ENCODE measurements around the gene PIWIL1.

The PIWIL1 gene

GRCh38 chr12:130337488-130338303 lies at the start of gene PIWIL1:
Gene PIWIL1, plus strand, starts transcription at chr12:130337887. Its CDS starts 4,705 bp downstream, at chr12:130342592.
- Mint-ChIP-seq H3K4me1 (peaks cover 5% of the 10 kb centered on the region), H3K27ac (ENCODE audit: low read depth) (no peak within 1 kb of the TSS), H3K4me3 (no peak within 1 kb of the TSS), H3K36me3 (ENCODE audit: insufficient read depth) (no peaks in the 10 kb centered on the region), H3K27me3 (peaks cover 35% of the 10 kb centered on the region), H3K9me3 (no peaks in the 10 kb centered on the region)
- ATAC-seq (replicated peaks; ENCODE audit: extremely low read depth, poor library complexity, severe bottlenecking) (no peak), DNase-seq (ENCODE audit: low spot score in 2 of 2) (no peak)

DNA sequence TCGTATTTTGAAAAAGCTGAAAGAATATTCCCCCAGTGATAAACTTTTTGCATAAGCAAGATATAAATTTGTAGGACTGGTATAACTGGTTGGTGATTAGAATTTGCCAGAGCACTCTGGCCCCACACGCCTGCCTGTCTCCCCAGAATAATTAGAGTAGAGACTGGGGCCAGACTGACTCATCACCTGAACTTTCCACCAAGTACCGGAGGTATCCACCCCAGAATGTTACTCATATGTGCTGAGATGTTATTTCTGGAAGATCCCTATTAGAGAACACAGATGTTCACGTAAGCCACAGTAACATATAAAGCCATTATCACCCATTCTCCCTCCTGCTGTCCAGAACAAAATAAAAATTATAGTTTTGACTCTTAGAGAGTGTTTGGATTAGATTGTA lies 49.5 kb upstream of the PIWIL1 start:
- Mint-ChIP-seq H3K36me3 (ENCODE audit: insufficient read depth) (no peaks in the 10 kb centered on the region), H3K9me3 (peaks cover 14% of the 10 kb centered on the region), H3K4me1 (no peaks in the 10 kb centered on the region), H3K4me3 (no peak overlapping the region), H3K27me3 (no peaks in the 10 kb centered on the region), H3K27ac (ENCODE audit: low read depth) (no peak overlapping the region)
- no peak for DNase-seq (ENCODE audit: low spot score in 2 of 2)
- ATAC-seq (replicated peaks; ENCODE audit: extremely low read depth, poor library complexity, severe bottlenecking): no peak

GRCh38 chr12:130288691-130289090 lies 49.0 kb upstream of the PIWIL1 start:
- Mint-ChIP-seq H3K4me1 (no peaks in the 10 kb centered on the region), H3K27ac (ENCODE audit: low read depth) (no peak overlapping the region), H3K27me3 (no peaks in the 10 kb centered on the region), H3K4me3 (no peak overlapping the region), H3K36me3 (ENCODE audit: insufficient read depth) (no peaks in the 10 kb centered on the region), H3K9me3 (peaks cover 16% of the 10 kb centered on the region)
- ATAC-seq (replicated peaks; ENCODE audit: extremely low read depth, poor library complexity, severe bottlenecking): no peak
- DNase-seq (ENCODE audit: low spot score in 2 of 2): no peak

- Mint-ChIP-seq H3K4me1 (no peaks in the 10 kb centered on the region), H3K27ac (ENCODE audit: low read depth) (no peak overlapping the region), H3K9me3 (peaks cover 16% of the 10 kb centered on the region), H3K36me3 (ENCODE audit: insufficient read depth) (no peaks in the 10 kb centered on the region), H3K27me3 (no peaks in the 10 kb centered on the region), H3K4me3 (no peak overlapping the region)
- DNase-seq (ENCODE audit: low spot score in 2 of 2): no peak
- ATAC-seq (replicated peaks; ENCODE audit: extremely low read depth, poor library complexity, severe bottlenecking): no peak
Measured at GRCh38 chr12:130290114-130290513, 47.6 kb upstream of the PIWIL1 start.

DNA sequence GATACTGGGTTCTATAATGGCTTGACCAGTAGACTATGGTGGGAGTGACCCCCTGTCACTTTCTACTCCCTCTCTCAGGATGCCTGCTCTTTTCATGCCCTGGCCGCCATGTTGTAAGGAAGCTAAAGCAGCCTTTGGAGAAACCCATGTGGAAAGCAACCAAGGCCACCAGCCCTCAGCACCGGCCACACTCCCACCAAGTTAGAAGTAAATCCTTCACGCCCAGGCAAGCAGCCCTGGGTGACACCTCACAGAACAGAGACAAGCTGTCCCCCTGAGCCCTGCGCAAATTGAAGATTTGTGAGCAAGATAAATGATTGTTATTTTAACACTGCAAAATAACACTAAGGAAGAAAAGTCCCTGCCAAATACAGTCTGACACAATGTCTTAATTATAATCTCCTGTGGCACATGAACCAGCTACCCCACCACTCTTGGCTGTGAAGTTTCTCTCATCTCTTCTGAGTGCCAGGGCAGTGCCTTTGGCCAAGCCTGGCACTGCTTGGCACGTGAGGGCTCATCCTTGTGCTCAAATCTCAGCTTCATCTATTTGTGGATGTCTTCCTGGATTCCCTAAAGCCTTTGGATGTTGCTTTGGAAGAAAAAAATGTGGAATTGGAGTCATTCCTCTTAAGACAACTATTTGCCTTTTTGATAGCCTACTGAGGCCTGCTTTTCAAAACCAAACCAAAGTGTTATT lies 39.2 kb upstream of the PIWIL1 start:
- H3K36me3 Mint-ChIP-seq (ENCODE audit: insufficient read depth): no peaks in the 10 kb centered on the region
- H3K4me3 Mint-ChIP-seq: no peak overlapping the region
- ATAC-seq (replicated peaks; ENCODE audit: extremely low read depth, poor library complexity, severe bottlenecking) (no peak), DNase-seq (ENCODE audit: low spot score in 2 of 2) (no peak)
- peaks cover 15% of the 10 kb centered on the region for H3K9me3 Mint-ChIP-seq
- H3K27ac Mint-ChIP-seq (ENCODE audit: low read depth): no peak overlapping the region
- no peaks in the 10 kb centered on the region for H3K27me3 Mint-ChIP-seq
- no peaks in the 10 kb centered on the region for H3K4me1 Mint-ChIP-seq

GRCh38 chr12:130299574-130299973 lies 38.1 kb upstream of the PIWIL1 start:
- no peaks in the 10 kb centered on the region for H3K4me1 Mint-ChIP-seq
- H3K36me3 Mint-ChIP-seq (ENCODE audit: insufficient read depth): no peaks in the 10 kb centered on the region
- H3K9me3 Mint-ChIP-seq: peaks cover 15% of the 10 kb centered on the region
- H3K27me3 Mint-ChIP-seq: no peaks in the 10 kb centered on the region
- DNase-seq (ENCODE audit: low spot score in 2 of 2) (no peak), ATAC-seq (replicated peaks; ENCODE audit: extremely low read depth, poor library complexity, severe bottlenecking) (no peak)
- H3K4me3 Mint-ChIP-seq: no peak overlapping the region
- H3K27ac Mint-ChIP-seq (ENCODE audit: low read depth): no peak overlapping the region

- Mint-ChIP-seq H3K4me1 (no peaks in the 10 kb centered on the region), H3K27me3 (no peaks in the 10 kb centered on the region), H3K36me3 (ENCODE audit: insufficient read depth) (no peaks in the 10 kb centered on the region), H3K27ac (ENCODE audit: low read depth) (no peak overlapping the region), H3K9me3 (peaks cover 15% of the 10 kb centered on the region), H3K4me3 (no peak overlapping the region)
- no peak for ATAC-seq (replicated peaks; ENCODE audit: extremely low read depth, poor library complexity, severe bottlenecking)
- no peak for DNase-seq (ENCODE audit: low spot score in 2 of 2)
Measured at GRCh38 chr12:130300090-130300489, 37.6 kb upstream of the PIWIL1 start.

- H3K4me3 Mint-ChIP-seq: no peak overlapping the region
Measured at GRCh38 chr12:130300737-130301535, 36.8 kb upstream of the PIWIL1 start.

GRCh38 chr12:130301559-130301958 lies 36.1 kb upstream of the PIWIL1 start:
- H3K4me3 Mint-ChIP-seq: no peak overlapping the region
- ATAC-seq (replicated peaks; ENCODE audit: extremely low read depth, poor library complexity, severe bottlenecking) (no peak), DNase-seq (ENCODE audit: low spot score in 2 of 2) (no peak)
- peaks cover 15% of the 10 kb centered on the region for H3K9me3 Mint-ChIP-seq
- no peaks in the 10 kb centered on the region for H3K4me1 Mint-ChIP-seq
- H3K36me3 Mint-ChIP-seq (ENCODE audit: insufficient read depth): no peaks in the 10 kb centered on the region
- H3K27me3 Mint-ChIP-seq: no peaks in the 10 kb centered on the region
- no peak overlapping the region for H3K27ac Mint-ChIP-seq (ENCODE audit: low read depth)

More at GRCh38 chr12:130300737-130301535, 36.8 kb upstream of the PIWIL1 start:
- no peak overlapping the region for H3K27ac Mint-ChIP-seq (ENCODE audit: low read depth)
- no peak for DNase-seq (ENCODE audit: low spot score in 2 of 2)
- no peaks in the 10 kb centered on the region for H3K4me1 Mint-ChIP-seq
- no peak for ATAC-seq (replicated peaks; ENCODE audit: extremely low read depth, poor library complexity, severe bottlenecking)
- H3K27me3 Mint-ChIP-seq: no peaks in the 10 kb centered on the region
- H3K36me3 Mint-ChIP-seq (ENCODE audit: insufficient read depth): no peaks in the 10 kb centered on the region
- H3K9me3 Mint-ChIP-seq: peaks cover 15% of the 10 kb centered on the region

GRCh38 chr12:130303781-130304180 lies 33.9 kb upstream of the PIWIL1 start:
- Mint-ChIP-seq H3K4me1 (no peaks in the 10 kb centered on the region), H3K9me3 (peaks cover 15% of the 10 kb centered on the region), H3K4me3 (no peak overlapping the region), H3K36me3 (ENCODE audit: insufficient read depth) (no peaks in the 10 kb centered on the region), H3K27ac (ENCODE audit: low read depth) (no peak overlapping the region), H3K27me3 (no peaks in the 10 kb centered on the region)
- ATAC-seq (replicated peaks; ENCODE audit: extremely low read depth, poor library complexity, severe bottlenecking): no peak
- DNase-seq (ENCODE audit: low spot score in 2 of 2): no peak

DNA sequence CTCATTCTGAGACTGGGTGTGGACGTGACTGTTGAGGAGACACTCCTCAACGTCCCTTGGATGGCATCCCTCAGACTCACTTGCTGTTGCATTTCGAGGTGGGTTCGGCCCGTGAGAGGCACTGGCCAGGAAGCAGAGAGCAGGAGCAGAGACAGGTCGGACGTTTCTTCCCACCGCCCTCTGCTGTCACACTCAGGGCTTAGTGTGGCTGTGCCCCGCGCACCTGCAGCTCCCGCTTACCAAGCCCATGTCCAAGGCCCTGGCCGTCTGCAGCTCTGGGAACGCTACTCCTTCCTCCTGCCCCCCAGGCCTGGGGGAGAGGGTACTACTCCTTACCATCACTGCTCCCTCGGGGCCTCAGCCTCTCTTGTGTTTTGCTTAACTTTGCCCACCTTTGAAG lies 29.8 kb upstream of the PIWIL1 start:
- Mint-ChIP-seq H3K4me3 (no peak overlapping the region), H3K27ac (ENCODE audit: low read depth) (no peak overlapping the region), H3K4me1 (no peaks in the 10 kb centered on the region), H3K27me3 (peaks cover 9% of the 10 kb centered on the region), H3K9me3 (peaks cover 5% of the 10 kb centered on the region), H3K36me3 (ENCODE audit: insufficient read depth) (no peaks in the 10 kb centered on the region)
- ATAC-seq (replicated peaks; ENCODE audit: extremely low read depth, poor library complexity, severe bottlenecking) (no peak), DNase-seq (ENCODE audit: low spot score in 2 of 2) (no peak)

- Mint-ChIP-seq H3K4me1 (no peaks in the 10 kb centered on the region), H3K36me3 (ENCODE audit: insufficient read depth) (no peaks in the 10 kb centered on the region), H3K4me3 (no peak overlapping the region), H3K27ac (ENCODE audit: low read depth) (no peak overlapping the region), H3K9me3 (no peaks in the 10 kb centered on the region), H3K27me3 (peaks cover 9% of the 10 kb centered on the region)
- ATAC-seq (replicated peaks; ENCODE audit: extremely low read depth, poor library complexity, severe bottlenecking) (no peak), DNase-seq (ENCODE audit: low spot score in 2 of 2) (no peak)
Measured at GRCh38 chr12:130308393-130308792, 29.3 kb upstream of the PIWIL1 start.

All from central memory CD8-positive, alpha-beta T cell (primary cell).